ENCODE measurements around the gene SYNRG.
A peak's percentile ranks its signal among the peaks of the same experiment; 100 is the strongest.

Gene SYNRG

DNA sequence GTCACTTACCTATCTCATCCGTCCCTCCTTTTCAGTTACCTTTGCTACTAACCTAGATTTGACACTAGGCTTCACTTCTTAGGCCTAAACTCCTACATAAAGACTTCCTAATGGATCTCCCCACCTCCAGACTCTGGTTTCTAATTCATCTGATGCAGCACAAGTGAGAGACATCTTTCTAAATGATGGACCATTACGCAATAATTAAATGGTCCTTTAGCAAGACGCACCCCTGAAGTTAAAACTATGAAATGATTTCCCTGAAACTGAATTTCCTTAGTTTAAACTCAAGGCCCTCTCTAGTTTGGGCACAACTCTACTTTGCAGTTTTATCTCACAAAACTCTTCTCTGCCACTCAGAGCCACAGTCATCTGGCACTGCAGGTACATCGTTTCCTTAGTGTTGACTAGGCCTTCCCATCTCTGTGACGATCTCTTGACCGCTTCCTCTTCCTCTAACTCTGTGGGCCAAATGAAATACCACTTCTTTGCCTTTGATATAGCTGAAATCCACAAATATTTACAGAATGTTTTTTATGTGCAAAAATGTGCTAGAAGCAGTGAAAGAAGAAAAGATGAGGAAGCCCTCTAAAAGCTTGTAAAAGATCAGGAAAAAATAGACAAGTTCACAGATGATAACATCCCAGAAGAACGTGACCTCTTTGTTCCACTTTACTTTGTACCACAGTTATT is 3.3 kb downstream of the SYNRG start:
- peak; percentile 20 to 54 (median 48) for DNase-seq

DNA sequence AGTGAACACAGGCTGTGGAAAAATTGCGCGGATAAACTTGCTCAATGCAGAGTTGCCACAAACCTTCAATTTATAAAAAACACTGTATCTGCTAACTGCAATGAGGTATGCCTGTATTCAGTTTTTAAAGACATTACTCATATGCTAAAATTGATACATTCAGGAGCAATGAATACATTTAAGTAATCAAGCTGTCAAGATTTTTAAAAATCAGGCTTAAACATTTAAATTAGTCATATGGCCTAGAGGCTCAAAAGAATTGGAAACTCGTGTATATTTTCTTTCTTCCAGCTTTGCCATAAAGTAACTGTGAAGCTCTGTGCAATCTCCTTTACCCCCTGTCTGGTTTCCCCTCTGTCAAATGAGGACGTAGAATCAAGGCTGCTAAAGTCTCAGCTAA is 4.1 kb downstream of the SYNRG start:
- no peak for DNase-seq

DNA sequence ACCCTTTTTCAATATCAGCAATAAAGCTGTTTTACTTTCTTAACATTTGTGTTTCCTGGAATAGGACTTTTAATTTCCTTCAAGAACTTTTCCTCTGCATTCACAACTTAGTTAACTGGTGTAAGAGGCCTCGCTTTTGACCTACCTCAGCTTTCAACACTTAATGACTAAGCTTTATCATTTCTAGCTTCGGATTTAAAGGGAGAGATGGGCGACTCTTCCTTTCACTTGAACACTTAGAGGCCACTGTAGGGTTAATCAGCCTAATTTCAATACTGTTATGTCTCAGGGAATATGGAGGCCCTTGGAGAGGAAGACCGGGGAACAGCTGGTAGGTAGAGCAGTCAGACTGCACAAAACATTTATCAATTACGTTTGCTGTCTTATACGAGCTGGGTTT is 4.7 kb downstream of the SYNRG start:
- no peak for DNase-seq

DNA sequence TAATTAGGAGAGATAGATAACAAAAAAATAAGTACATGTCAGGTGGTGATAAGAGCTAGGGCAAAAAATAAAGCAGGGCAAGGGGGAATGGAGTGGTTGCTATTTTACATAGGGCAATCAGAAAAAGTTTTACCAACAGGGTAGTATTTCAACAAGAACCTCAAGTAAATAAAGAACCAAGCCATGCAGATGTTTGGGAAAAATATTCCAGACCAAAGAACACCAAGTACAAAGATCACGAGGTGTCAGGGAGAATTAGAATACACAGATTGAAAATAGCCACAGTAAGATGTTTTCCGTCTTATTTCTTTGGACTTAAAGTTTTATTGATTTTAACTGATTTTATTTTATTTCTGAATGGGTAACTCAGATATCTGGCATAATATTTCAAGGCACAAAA is 11.1 kb downstream of the SYNRG start:
- DNase-seq = no peak

DNA sequence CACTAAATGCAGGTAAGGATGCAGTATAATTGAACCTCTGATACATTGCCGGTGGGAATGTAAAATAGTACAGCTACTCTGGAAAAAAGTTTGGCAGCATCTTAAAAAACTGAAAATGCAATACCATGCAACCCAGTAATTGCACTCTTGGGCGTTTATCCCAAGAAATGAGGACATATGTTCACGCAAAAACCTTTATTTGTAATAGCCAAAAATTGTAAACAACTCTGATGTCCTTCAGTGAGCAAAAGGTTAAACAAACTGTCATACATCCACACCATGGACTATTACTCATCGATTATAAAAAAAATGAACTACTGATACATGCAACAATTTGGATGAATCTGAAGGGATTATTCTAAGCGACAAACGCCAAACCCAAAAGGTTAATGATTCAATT is 16.9 kb downstream of the SYNRG start:
- DNase-seq = no peak

DNA sequence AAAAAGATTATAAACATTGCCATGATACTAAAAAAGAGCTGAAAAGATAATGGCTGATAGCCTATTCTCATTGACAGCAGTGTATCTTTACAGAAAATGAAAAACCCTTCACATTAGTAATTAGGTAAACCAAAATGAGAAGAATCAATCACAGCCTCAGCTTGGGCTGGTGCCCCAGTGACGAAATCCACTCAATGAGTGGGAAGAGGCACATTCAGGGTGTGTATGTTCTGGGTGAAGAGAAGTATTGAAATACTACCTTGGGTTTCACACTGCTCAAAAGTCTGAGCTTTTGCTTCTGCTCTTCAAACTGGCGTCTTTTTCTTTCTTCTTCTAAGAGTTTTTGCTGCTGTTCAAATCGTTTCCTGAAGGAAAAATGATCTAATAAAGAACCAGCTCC is 24.2 kb downstream of the SYNRG start:
- peak in 2 of 4 experiments; percentile 7 to 13 for DNase-seq

DNA sequence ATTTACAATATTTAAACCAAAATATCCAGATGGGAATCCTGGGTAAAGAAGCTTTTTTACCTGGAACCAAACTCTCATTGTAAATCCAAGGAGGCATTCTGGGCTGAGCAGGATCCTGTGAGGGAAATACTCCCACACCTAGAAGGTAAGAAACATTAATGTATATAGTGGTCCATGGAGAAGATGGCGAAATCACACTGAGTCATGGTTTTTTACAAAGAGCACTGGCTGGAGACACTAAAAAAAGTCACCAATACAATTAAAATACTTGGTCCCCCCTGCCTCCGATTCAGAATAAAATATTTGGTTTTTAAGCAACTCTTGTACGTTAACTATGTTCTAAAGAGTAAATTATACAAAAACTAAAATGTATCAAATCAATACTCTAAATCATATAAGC is 32.9 kb downstream of the SYNRG start:
- DNase-seq = no peak

DNA sequence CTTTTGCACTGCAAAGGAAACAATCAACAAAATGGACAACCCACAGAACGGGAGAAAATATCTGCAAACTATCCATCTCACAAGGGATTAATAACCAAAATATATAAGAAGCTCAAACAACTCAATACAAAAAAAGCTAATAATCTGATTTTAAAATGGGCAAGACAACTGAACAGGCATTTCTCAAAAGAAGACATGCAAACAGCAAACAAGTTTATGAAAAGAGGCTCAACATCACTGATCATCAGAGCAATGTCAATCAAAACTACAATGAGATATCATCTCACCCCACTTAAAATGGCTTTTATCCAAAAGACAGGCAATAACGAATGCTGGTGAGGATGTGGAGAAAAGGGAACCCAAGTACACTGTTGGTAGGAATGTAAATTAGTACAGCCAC is 34.8 kb downstream of the SYNRG start:
- DNase-seq = no peak

DNA sequence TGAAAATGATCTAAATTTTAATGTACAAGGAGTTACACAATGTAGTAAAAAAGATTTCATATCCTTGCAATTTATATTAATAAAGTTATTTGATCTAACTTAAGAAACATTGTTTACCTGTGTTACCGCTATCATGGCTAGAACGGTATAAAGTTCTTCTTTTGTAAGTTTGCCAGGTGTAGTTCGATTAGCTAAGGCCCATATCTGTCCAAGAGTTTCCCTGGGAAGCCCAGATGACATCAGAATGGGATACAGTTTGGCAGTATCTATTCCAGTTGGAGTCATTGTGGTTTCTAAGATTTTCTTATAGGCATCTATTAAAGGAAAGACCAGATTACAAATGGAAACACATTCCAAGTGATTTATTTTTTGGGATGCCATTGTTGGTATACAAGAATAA is 37.5 kb downstream of the SYNRG start:
- DNase-seq = no peak

DNA sequence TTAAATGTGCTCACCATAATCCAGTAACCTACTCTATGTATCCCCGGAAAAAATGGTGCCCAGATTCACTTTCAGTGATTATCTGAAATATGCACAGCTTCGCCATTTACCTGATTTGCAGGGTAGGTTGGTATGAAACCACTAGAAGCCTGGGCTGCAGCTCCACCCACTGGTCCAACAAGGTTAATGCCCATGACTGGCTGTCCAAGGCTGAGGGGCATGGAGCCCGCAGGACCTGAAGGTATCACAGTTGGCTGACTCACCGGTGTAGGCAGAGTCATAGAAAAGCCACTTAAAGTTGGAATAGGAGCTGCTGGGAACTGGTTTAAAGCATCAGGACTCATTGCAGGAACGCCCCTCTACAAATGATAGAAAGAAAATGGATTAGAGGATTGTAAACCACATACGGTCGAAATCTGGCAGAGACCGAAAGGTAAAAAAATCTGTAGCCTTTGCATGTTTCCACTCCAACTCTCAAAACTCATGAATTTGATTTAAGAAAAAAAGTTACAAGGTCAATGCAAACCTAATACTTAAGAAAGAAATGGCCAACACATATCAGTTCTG is 38.6 kb downstream of the SYNRG start:
- peak in 3 of 4 experiments; percentile 19 to 39 (median 27) for DNase-seq

DNA sequence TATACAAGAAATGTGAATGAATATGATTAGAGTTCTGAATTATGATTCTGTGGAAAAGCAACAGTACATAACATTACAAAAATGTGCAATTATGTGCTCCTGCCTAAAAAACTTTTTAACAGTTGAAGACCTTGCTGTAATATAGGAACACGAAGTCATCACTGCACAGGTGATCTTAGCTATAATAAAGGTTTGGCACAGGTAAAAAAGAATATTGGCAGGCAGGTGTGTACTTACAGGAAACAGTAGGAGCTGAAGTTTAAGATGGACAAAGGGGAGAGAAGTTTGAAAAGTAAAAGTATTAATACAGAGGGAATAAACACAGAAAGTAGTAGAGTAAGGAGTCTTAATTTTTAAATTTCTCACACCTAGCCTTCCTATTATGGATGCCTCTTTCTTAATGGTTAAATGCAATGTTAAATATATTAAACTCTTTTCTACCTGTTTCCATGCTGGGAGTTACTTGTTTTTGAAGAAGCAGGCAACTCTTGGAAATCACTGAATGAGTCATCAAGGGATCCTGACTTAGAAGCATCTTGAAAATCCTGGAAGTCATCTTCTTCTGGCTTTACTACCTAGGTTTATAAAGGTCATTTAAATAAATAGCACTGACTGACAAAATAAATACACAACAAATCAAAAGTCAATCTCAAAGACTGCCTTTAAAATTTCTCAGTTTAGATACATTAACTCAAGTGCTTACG is 40.7 kb downstream of the SYNRG start:
- no peak for DNase-seq

DNA sequence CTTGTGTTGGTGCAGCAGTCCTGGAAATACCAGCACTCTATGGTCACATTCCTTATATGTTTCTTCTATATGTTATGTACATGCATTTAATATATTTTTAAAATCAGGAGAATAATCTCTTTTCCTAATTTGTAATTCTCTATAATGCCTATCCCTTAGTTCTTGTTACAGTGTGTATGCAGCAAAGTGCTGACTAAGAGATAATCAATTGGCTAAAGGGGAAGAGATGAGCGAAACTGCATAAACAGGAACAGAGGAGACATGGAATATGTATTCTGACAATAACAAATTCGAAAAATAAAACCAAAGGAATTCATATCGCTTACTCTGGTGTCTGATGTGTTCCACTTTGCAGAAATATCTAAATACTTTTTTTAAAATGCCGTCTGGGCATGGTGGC is 41.7 kb downstream of the SYNRG start:
- peak in 2 of 4 experiments; percentile 26 to 58 for DNase-seq

DNA sequence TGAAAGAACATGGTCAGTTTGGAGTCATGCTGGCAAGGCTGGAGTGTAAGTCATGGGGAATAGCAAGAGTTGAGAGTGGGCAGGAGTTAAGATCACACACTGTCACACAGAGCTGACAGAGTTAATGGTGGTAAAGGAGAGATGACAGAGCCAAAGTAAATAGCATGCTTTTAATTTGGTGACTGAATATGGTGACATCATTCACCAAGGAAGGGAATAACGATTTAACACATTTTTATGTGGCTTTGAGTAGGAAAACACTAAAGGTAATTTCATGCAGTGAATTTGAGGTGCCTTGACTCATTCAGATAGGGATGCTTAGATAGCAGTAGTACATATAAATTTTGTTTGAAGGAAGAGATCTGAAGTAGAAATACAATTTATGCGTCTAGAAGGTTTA is 42.1 kb downstream of the SYNRG start:
- DNase-seq = no peak

DNA sequence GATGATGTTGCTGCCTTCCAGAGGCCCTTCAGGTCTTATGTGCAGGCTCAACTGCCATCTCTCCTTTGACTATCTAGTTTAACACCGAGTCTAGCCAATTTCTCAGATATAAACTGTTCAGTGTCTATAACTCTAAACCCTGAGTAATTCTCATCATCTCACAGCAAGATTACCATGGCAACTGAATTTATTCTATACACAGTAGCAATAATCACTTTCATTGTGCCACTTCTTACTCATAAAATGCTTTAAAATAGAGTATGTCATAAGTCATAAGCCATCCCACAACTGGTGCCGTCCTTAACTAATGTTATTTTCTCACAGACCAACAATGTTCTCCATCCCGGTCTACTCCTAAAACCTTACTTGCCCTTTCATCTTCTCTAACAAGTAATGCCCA is 45.0 kb downstream of the SYNRG start:
- no peak for DNase-seq

DNA sequence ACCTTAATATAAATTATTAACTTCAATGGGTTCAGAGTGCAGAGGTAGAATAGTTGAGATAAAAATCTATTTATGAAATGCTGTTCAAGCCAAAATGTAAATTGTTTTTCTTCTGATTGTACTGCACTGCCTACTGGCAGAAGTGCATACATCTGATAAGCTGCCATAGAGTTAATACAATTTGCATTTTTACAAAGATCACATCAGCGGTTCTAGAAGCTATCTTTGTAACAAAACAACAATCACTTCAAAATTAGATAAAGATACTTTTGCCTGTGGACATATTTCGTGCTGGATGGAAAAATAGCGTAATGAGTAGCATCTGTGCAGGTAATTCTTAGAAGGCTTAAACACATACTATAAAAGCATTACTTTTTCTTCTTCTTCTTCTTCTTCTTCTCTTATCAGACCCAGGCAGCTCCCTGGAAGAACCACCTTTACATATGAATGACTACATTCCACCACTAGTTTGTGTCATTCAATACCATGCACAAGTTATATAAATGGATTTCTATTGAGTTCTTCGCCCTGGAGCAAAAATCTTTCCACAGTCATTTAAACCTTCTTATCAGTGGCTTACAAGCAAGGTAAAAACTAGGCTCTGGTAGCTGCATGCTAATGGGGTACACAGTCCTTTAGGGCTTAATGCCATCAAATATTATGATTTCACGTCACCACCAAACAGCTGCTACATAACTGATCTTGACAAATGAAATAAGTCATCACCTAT is 47.0 kb downstream of the SYNRG start:
- DNase-seq = no peak

DNA sequence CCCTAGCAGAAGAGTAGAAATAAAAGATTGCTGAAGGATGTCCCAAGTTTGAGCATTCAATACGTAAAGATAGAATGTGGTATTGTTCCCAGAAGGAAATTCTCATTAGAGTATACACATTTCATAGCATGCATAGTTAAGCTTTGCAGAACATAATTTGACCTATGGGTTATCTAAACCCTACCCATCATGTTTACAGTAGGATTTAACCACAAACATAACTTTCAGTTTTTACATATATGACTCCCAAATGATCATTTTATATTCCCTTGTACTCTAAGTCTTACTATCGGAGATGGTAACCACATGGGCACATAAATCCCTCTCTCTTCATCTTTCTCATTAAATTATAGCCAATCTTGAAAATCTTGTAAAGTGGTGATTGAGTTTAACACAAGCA is 50.9 kb downstream of the SYNRG start:
- DNase-seq = no peak

DNA sequence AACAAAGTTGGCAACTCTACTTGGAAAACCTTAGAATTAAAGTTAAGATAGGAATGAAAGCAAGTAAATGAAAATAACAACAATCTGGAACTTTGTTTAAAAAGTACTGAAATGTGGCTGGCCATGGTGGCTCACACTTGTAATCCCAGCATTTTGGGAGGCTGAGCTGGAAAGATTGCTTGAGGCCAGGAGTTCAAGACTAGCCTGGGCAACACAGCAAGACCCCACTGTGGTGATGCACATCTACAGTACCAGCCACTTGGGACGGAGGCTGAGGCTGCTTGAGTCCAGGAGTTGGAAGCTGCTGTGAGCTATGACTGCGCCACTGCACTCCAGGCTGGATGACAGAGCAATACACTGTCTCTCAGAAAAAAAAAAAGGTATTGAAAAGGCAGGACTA is 51.7 kb downstream of the SYNRG start:
- no peak for DNase-seq

DNA sequence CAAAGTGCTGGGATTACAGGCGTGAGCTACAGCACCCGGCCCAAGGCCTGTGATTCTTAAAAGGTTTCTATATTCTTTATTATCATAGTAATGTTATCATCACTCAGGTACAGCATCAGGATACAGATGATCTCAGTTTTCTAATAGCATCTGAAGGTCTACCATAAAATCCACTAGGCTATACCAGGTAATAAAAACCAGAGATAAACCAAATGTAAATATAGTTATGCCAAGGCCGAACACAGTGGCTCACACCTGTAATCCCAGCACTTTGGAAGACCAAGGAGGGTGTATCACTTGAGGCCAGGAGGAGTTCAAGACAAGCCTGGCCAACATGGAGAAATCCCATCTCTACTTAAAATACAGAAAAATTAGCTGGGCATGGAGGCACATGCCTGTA is 53.8 kb downstream of the SYNRG start:
- no peak for DNase-seq

DNA sequence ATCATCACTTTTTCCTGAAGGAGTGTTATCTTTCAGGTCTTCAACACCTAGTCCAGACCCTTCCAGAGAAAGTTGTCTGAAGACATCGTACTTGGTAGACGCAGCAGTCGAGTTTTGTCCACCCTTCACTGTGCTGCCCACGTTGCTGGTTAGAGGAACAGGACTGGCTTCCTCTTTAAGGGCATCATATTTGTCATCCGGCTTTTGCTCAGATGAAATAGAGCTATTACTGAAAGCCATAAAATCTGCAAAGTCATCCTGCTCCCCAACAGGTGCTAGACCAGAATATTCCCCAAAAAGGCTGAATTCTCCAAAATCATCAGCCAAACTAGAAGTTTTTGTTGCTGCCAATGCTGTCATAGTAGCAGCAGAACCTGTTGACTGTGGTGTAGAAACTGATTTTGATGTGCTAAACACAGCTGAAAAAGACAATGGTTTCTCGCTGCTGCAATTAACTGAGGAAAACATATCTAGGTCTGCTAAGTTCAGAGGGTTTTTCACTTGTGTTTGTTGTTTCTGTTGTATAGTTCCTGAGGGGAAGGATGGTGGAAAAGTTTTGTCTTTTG is 55.7 kb downstream of the SYNRG start:
- DNase-seq = peak; percentile 63 to 74 (median 66)

DNA sequence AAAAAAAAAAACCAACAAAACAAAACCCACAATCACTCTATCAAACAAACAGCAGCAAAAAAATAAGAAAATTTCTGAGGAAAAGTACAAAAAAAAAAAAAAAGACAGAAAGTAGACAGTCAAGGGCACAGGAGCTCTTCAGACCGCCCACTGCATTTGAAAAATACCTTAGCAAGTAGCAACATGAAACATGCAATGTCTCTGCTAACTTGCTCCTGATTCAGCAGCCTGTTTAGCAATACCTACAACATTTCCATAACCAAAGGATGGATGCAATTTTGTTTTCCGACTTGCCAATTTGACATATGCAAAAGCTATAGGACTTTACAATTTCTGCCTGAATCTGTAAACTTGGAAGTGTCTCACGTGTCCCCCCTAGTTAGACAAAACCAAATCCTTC is 57.4 kb downstream of the SYNRG start:
- DNase-seq = no peak

DNA sequence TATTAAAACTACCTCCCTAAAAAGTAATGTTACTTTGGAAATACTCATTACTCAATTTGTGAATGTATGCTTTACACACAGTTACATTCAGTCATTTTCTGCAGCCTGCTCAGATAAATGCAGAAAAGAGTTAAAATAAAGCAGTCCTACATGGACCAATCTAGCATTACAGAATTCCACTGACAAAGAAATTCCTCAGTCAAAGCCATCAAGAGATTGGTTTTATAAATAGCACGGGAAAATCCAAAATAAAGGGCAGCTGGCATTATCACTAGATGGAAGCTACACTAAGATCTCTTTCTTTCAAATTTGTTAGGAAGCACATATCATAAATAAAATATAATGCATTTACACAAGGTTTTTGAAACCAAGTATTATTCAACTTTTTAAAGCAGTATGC is 61.2 kb downstream of the SYNRG start:
- no peak for DNase-seq

DNA sequence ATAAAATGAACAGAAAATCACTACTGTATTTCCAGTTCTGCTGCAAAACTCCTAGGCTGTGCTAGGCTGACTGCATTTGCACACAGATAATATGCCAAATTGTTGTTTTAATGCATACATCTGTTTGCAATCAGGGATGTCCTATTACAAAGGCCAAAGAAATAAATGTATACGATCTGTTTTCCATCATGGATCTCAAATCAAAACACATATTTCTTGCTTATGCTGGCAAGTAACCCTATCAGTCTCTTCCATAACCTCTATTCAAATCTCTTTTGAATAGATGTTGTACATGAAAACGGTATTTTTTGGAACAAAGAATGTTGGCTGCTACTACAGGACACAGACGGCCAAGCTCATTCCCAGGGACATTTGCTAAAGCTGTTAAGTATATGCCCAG is 62.9 kb downstream of the SYNRG start:
- DNase-seq = no peak

DNA sequence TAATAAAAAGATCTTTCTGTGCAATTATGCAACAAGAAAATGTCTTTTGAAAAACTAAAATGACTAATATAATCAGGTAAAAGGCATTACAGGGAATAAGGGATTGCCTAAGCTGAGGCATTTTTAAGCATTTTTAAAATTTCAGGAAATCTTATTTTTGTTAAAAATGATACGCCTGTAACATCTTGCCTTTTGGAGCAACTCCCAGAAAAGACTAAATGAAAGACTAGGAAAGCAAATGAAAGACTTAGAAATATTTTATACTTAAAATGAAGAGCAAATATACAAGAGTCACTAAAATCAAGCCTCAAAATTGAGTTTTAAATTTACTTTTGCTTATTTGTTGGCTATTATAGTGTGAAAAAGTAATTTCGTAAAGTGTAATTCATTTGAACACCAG is 63.7 kb downstream of the SYNRG start:
- DNase-seq = no peak

Measured in suppressor macrophage (primary cell).